Gastrocnemius medialis (tissue), 4 donors: ENCODE measurements around the gene FOXP4.

Source experiments
- CTCF ChIP-seq, 5 experiments: fragments of 450-650 bp in 3 of 5; fragments of 200-600 bp in 2 of 5; sonication (generic) in 2 of 5; IDR thresholded peaks in 4 of 5; conservative IDR thresholded peaks in 1 of 5; 1 replicate in 4 of 5; 2 replicates in 1 of 5; pipeline ENCODE4 v1.5.1; 2016 to 2019; ENCODE audit warnings: antibody characterized with exemption in 5 of 5, mild to moderate bottlenecking in 3 of 5, moderate library complexity in 3 of 5
- POLR2A ChIP-seq, 2 donors: fragments of 450-650 bp; IDR thresholded peaks; one replicate each; pipeline ENCODE4 v1.6.1; 2017; ENCODE audit warnings: antibody characterized with exemption in 2 of 2, mild to moderate bottlenecking in 2 of 2, moderate library complexity in 2 of 2

- no peak for TF ChIP-seq CTCF (IDR thresholded peaks at IDR 0.05 in 4 of 5, conservative IDR thresholded peaks at IDR 0.05 in 1 of 5)
- TF ChIP-seq POLR2A (IDR thresholded peaks at IDR 0.05), result no peak
Observed at GRCh38 chr6:41529970-41530369, 16.2 kb upstream of the FOXP4 start.
